Measurements from ENCODE around the gene CPNE5.

The CPNE5 gene

GRCh38 chr6:36793296-36793912, 45.8 kb downstream of the CPNE5 start:
- 68 to 70% methylated on average over 9 of the region's 9 CpGs for WGBS, 2 experiments

GRCh38 chr6:36791521-36792135, 47.6 kb downstream of the CPNE5 start:
- Histone ChIP-seq H3K27ac (ENCODE audit: insufficient read depth, low read depth, low read length, poor library complexity, severe bottlenecking) (no peak overlapping the region), H3K4me1 (ENCODE audit: control insufficient read depth, insufficient read depth, low read length) (peaks cover 20% of the 10 kb centered on the region), H3K9me3 (ENCODE audit: control insufficient read depth, low read length) (no peaks in the 10 kb centered on the region), H3K27me3 (ENCODE audit: control insufficient read depth, insufficient read depth, low read length, poor library complexity, severe bottlenecking) (no peaks in the 10 kb centered on the region), H3K4me3 (ENCODE audit: insufficient read depth, low read depth, low read length) (no peak overlapping the region), H3K36me3 (ENCODE audit: control insufficient read depth, insufficient read depth, low read length) (no peaks in the 10 kb centered on the region)
- 82 to 83% methylated on average over 10 of the region's 10 CpGs for WGBS, 2 experiments

More at GRCh38 chr6:36793296-36793912, 45.8 kb downstream of the CPNE5 start:
- H3K9me3 ChIP-seq (ENCODE audit: control insufficient read depth, low read length), result no peaks in the 10 kb centered on the region
- H3K4me1 ChIP-seq (ENCODE audit: control insufficient read depth, insufficient read depth, low read length), result peaks cover 20% of the 10 kb centered on the region
- H3K27me3 ChIP-seq (ENCODE audit: control insufficient read depth, insufficient read depth, low read length, poor library complexity, severe bottlenecking), result no peaks in the 10 kb centered on the region
- no peak overlapping the region for H3K4me3 ChIP-seq (ENCODE audit: insufficient read depth, low read depth, low read length)
- H3K36me3 ChIP-seq (ENCODE audit: control insufficient read depth, insufficient read depth, low read length), result no peaks in the 10 kb centered on the region
- peak overlapping the region; percentile 51 for H3K27ac ChIP-seq (ENCODE audit: insufficient read depth, low read depth, low read length, poor library complexity, severe bottlenecking)

- Histone ChIP-seq H3K36me3 (ENCODE audit: control insufficient read depth, insufficient read depth, low read length) (no peaks in the 10 kb centered on the region), H3K4me3 (ENCODE audit: insufficient read depth, low read depth, low read length) (no peak overlapping the region), H3K9me3 (ENCODE audit: control insufficient read depth, low read length) (no peaks in the 10 kb centered on the region), H3K4me1 (ENCODE audit: control insufficient read depth, insufficient read depth, low read length) (peaks cover 20% of the 10 kb centered on the region), H3K27ac (ENCODE audit: insufficient read depth, low read depth, low read length, poor library complexity, severe bottlenecking) (no peak overlapping the region), H3K27me3 (ENCODE audit: control insufficient read depth, insufficient read depth, low read length, poor library complexity, severe bottlenecking) (no peaks in the 10 kb centered on the region)
- WGBS, 2 experiments, result 77 to 90% methylated on average over 2 of the region's 2 CpGs
These were observed 48.2 kb downstream of the CPNE5 start for GRCh38 chr6:36791085-36791484.

GRCh38 chr6:36788768-36789167, 50.5 kb downstream of the CPNE5 start:
- WGBS, 2 experiments, result 71 to 73% methylated on average over 4 of the region's 4 CpGs
- Histone ChIP-seq H3K27me3 (ENCODE audit: control insufficient read depth, insufficient read depth, low read length, poor library complexity, severe bottlenecking) (no peaks in the 10 kb centered on the region), H3K4me1 (ENCODE audit: control insufficient read depth, insufficient read depth, low read length) (peaks cover 11% of the 10 kb centered on the region), H3K9me3 (ENCODE audit: control insufficient read depth, low read length) (no peaks in the 10 kb centered on the region), H3K4me3 (ENCODE audit: insufficient read depth, low read depth, low read length) (no peak overlapping the region), H3K36me3 (ENCODE audit: control insufficient read depth, insufficient read depth, low read length) (no peaks in the 10 kb centered on the region), H3K27ac (ENCODE audit: insufficient read depth, low read depth, low read length, poor library complexity, severe bottlenecking) (no peak overlapping the region)

GRCh38 chr6:36788186-36788585, 51.1 kb downstream of the CPNE5 start:
- Histone ChIP-seq H3K4me3 (ENCODE audit: insufficient read depth, low read depth, low read length) (no peak overlapping the region), H3K27ac (ENCODE audit: insufficient read depth, low read depth, low read length, poor library complexity, severe bottlenecking) (no peak overlapping the region), H3K36me3 (ENCODE audit: control insufficient read depth, insufficient read depth, low read length) (no peaks in the 10 kb centered on the region), H3K9me3 (ENCODE audit: control insufficient read depth, low read length) (no peaks in the 10 kb centered on the region), H3K27me3 (ENCODE audit: control insufficient read depth, insufficient read depth, low read length, poor library complexity, severe bottlenecking) (no peaks in the 10 kb centered on the region), H3K4me1 (ENCODE audit: control insufficient read depth, insufficient read depth, low read length) (peaks cover 5% of the 10 kb centered on the region)
- 92 to 95% methylated on average over 8 of the region's 8 CpGs for WGBS, 2 experiments

- no peak overlapping the region for H3K4me3 ChIP-seq (ENCODE audit: insufficient read depth, low read depth, low read length)
- H3K9me3 ChIP-seq (ENCODE audit: control insufficient read depth, low read length), result no peaks in the 10 kb centered on the region
- H3K4me1 ChIP-seq (ENCODE audit: control insufficient read depth, insufficient read depth, low read length), result peaks cover 4% of the 10 kb centered on the region
- WGBS, 2 experiments, result 97 to 98% methylated on average over 4 of the region's 4 CpGs
- H3K27me3 ChIP-seq (ENCODE audit: control insufficient read depth, insufficient read depth, low read length, poor library complexity, severe bottlenecking), result no peaks in the 10 kb centered on the region
- H3K36me3 ChIP-seq (ENCODE audit: control insufficient read depth, insufficient read depth, low read length), result no peaks in the 10 kb centered on the region
- no peak overlapping the region for H3K27ac ChIP-seq (ENCODE audit: insufficient read depth, low read depth, low read length, poor library complexity, severe bottlenecking)
These were observed 52.0 kb downstream of the CPNE5 start for GRCh38 chr6:36787210-36787609.

- Histone ChIP-seq H3K27ac (ENCODE audit: insufficient read depth, low read depth, low read length, poor library complexity, severe bottlenecking) (no peak overlapping the region), H3K4me3 (ENCODE audit: insufficient read depth, low read depth, low read length) (no peak overlapping the region), H3K9me3 (ENCODE audit: control insufficient read depth, low read length) (no peaks in the 10 kb centered on the region), H3K4me1 (ENCODE audit: control insufficient read depth, insufficient read depth, low read length) (peaks cover 4% of the 10 kb centered on the region), H3K36me3 (ENCODE audit: control insufficient read depth, insufficient read depth, low read length) (no peaks in the 10 kb centered on the region), H3K27me3 (ENCODE audit: control insufficient read depth, insufficient read depth, low read length, poor library complexity, severe bottlenecking) (no peaks in the 10 kb centered on the region)
- WGBS, 2 experiments, result 55 to 65% methylated on average over 5 of the region's 6 CpGs
These were observed 53.1 kb downstream of the CPNE5 start for GRCh38 chr6:36786055-36786675.

GRCh38 chr6:36784376-36784636, 54.9 kb downstream of the CPNE5 start:
- Histone ChIP-seq H3K27me3 (ENCODE audit: control insufficient read depth, insufficient read depth, low read length, poor library complexity, severe bottlenecking) (no peaks in the 10 kb centered on the region), H3K27ac (ENCODE audit: insufficient read depth, low read depth, low read length, poor library complexity, severe bottlenecking) (no peak overlapping the region), H3K9me3 (ENCODE audit: control insufficient read depth, low read length) (no peaks in the 10 kb centered on the region), H3K36me3 (ENCODE audit: control insufficient read depth, insufficient read depth, low read length) (no peaks in the 10 kb centered on the region), H3K4me3 (ENCODE audit: insufficient read depth, low read depth, low read length) (no peak overlapping the region), H3K4me1 (ENCODE audit: control insufficient read depth, insufficient read depth, low read length) (peaks cover 1% of the 10 kb centered on the region)
- WGBS, 2 experiments, result 84 to 88% methylated on average over 3 of the region's 3 CpGs

- Histone ChIP-seq H3K4me3 (ENCODE audit: insufficient read depth, low read depth, low read length) (no peak overlapping the region), H3K4me1 (ENCODE audit: control insufficient read depth, insufficient read depth, low read length) (no peaks in the 10 kb centered on the region), H3K9me3 (ENCODE audit: control insufficient read depth, low read length) (no peaks in the 10 kb centered on the region), H3K36me3 (ENCODE audit: control insufficient read depth, insufficient read depth, low read length) (no peaks in the 10 kb centered on the region), H3K27me3 (ENCODE audit: control insufficient read depth, insufficient read depth, low read length, poor library complexity, severe bottlenecking) (no peaks in the 10 kb centered on the region), H3K27ac (ENCODE audit: insufficient read depth, low read depth, low read length, poor library complexity, severe bottlenecking) (no peak overlapping the region)
- 84 to 87% methylated on average over 5 of the region's 5 CpGs for whole genome bisulfite sequencing, 2 experiments
These were observed 55.5 kb downstream of the CPNE5 start for GRCh38 chr6:36783603-36784375.

GRCh38 chr6:36781669-36782068, 57.6 kb downstream of the CPNE5 start:
- Histone ChIP-seq H3K4me3 (ENCODE audit: insufficient read depth, low read depth, low read length) (no peak overlapping the region), H3K4me1 (ENCODE audit: control insufficient read depth, insufficient read depth, low read length) (peaks cover 16% of the 10 kb centered on the region), H3K9me3 (ENCODE audit: control insufficient read depth, low read length) (no peaks in the 10 kb centered on the region), H3K36me3 (ENCODE audit: control insufficient read depth, insufficient read depth, low read length) (no peaks in the 10 kb centered on the region), H3K27ac (ENCODE audit: insufficient read depth, low read depth, low read length, poor library complexity, severe bottlenecking) (no peak overlapping the region), H3K27me3 (ENCODE audit: control insufficient read depth, insufficient read depth, low read length, poor library complexity, severe bottlenecking) (peaks cover 9% of the 10 kb centered on the region)
- WGBS, 2 experiments, result 82 to 83% methylated on average over 8 of the region's 8 CpGs

Data from ectodermal cell (in vitro differentiated cells).